Measurements from ENCODE around the gene ACSL1. TPM values are rescaled to one million over a fixed set of nuclear protein-coding genes. Genes with fewer than 3 reads are reported as not detected.

The ACSL1 gene
- total and polyA plus RNA-seq, 2 donors (not counting 3 experiments of a cell fraction or from before 2014, with no cell fraction given): 7.3 to 17.7 TPM

DNA sequence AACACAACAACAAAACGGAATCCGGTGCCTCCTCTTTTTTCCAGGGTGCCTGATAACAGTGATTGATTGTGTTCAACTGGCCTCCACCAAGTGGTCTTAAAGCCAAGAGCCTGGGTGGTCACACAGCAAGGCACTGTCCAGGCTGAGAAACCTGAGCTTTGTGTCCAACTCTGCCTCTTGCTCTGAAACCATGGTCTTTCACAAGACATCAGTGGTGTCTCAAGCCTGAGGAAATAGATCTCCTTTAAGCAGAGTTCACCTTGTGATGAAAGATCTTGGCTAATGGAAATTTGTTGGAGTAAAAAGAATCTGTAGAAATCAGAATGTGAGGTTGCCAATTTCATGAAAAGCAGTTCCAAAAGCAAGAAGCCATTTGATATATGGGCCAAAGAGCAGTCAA lies 47.3 kb upstream of the ACSL1 start:
- intact Hi-C loops (cut with micrococcal nuclease) (no loop called here), dilution Hi-C loops (cut with MboI; ENCODE audit: extremely low pct_ligation_motif_present, low sequenced_read_pairs) (no loop called here)
- no peak overlapping the region for H3K4me2 ChIP-seq (ENCODE audit: insufficient read depth, low read length)
- no peaks in the 10 kb centered on the region for H3K36me3 ChIP-seq (ENCODE audit: control insufficient read depth in 2 of 2, extremely low read depth in 1 of 2, insufficient read depth in 2 of 2, low read length in 2 of 2)
- DNase-seq (ENCODE audit: low read depth, low spot score) (no peak), FAIRE-seq (no peak)
- peaks cover 3 to 9% of the 10 kb centered on the region in 2 experiments for H3K27me3 ChIP-seq (ENCODE audit: control insufficient read depth in 2 of 2, insufficient read depth in 2 of 2, low read length in 2 of 2)
- no TSS peak for BruUV-seq (replicated peaks)
- no peaks in the 10 kb centered on the region for H3K9me1 ChIP-seq (replicated peaks; ENCODE audit: control insufficient read depth, extremely low read depth, insufficient read depth, low read length)
- no peaks in the 10 kb centered on the region for H3K4me1 ChIP-seq (ENCODE audit: control insufficient read depth, extremely low read depth, insufficient read depth, low read length)
- no peak overlapping the region for H3K4me3 ChIP-seq (replicated peaks in 1 of 3; ENCODE audit: insufficient read depth in 1 of 3, low read depth in 1 of 3, low read length in 3 of 3)
- H4K20me1 ChIP-seq (replicated peaks; ENCODE audit: control insufficient read depth, extremely low read depth, insufficient read depth, low read length): no peaks in the 10 kb centered on the region
- no peak overlapping the region for H3K9ac ChIP-seq (replicated peaks; ENCODE audit: extremely low read depth, insufficient read depth, low read length)
- no peaks in the 10 kb centered on the region for H3K9me3 ChIP-seq (replicated peaks; ENCODE audit: control insufficient read depth, insufficient read depth, low read length)
- ChIA-PET POLR2A (no interaction called here), CTCF (interaction anchor here (0.7 to 1.3 kb wide), 2 partner anchors 83 to 128 kb away, joined by 3 to 4 read pairs; no protein-coding TSS in a partner anchor)
- no peak overlapping the region for H3K27ac ChIP-seq (ENCODE audit: insufficient read depth, low read depth, low read length)
- no peak overlapping the region for H2AFZ ChIP-seq (ENCODE audit: low read depth, low read length)
- H3K79me2 ChIP-seq (ENCODE audit: control insufficient read depth, insufficient read depth, low read length): no peaks in the 10 kb centered on the region
- TF ChIP-seq CTCF (IDR thresholded peaks at IDR 0.05; ENCODE audit: extremely low read depth in 1 of 2, insufficient read depth in 1 of 2, low read depth in 1 of 2, low read length in 2 of 2): no peak
- TF ChIP-seq EZH2 (IDR thresholded peaks at IDR 0.05; ENCODE audit: borderline replicate concordance, low read depth, low read length, severe bottlenecking): no peak
- TF ChIP-seq JUN (IDR thresholded peaks at IDR 0.05; ENCODE audit: borderline replicate concordance, insufficient read depth, insufficient read length, low read depth): no peak
- no peak for TF ChIP-seq POLR2A (IDR thresholded peaks at IDR 0.05; ENCODE audit: low read depth, low read length)
- no peak for TF ChIP-seq MYC (IDR thresholded peaks at IDR 0.05; ENCODE audit: low read depth, low read length)
- TF ChIP-seq POLR2AphosphoS5 (IDR thresholded peaks at IDR 0.05; ENCODE audit: insufficient read depth, low read depth, low read length): no peak
- TF ChIP-seq FOS (IDR thresholded peaks at IDR 0.05; ENCODE audit: borderline replicate concordance, insufficient read depth, low read length): no peak
- no peak for TF ChIP-seq GATA2 (IDR thresholded peaks at IDR 0.05; ENCODE audit: insufficient read depth, insufficient read length, low read depth, low read length)
- TF ChIP-seq, protein P1, sequence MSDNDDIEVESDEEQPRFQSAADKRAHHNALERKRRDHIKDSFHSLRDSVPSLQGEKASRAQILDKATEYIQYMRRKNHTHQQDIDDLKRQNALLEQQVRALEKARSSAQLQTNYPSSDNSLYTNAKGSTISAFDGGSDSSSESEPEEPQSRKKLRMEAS (IDR thresholded peaks at IDR 0.05; ENCODE audit: insufficient read depth, insufficient read length): no peak

All from endothelial cell of umbilical vein (primary cell).